ENCODE results near the gene ERG.

GRCh38 chr21:38438462-38438893 lies 59.8 kb downstream of the ERG start:
- TF ChIP-seq POLR2A (IDR thresholded peaks at IDR 0.05; ENCODE audit: control extremely low read depth in 1 of 2, low read depth in 2 of 2, low read length in 2 of 2) (no peak), EP300 (IDR thresholded peaks at IDR 0.05; ENCODE audit: borderline replicate concordance in 1 of 2, low read depth in 2 of 2, low read length in 2 of 2) (no peak), SIN3A (conservative IDR thresholded peaks at IDR 0.05 in 1 of 2, IDR thresholded peaks at IDR 0.05 in 1 of 2; ENCODE audit: low read depth in 1 of 2, low read length in 2 of 2) (no peak), SP1 (IDR thresholded peaks at IDR 0.05; ENCODE audit: low read depth, low read length) (no peak), CTCF (IDR thresholded peaks at IDR 0.05; ENCODE audit: control extremely low read depth in 1 of 3, insufficient read depth in 1 of 3, low read depth in 1 of 3, low read length in 3 of 3) (no peak)

All from H1 (cell line).